ENCODE results near the gene SCUBE1. TPM values are rescaled to one million over a fixed set of nuclear protein-coding genes. Genes with fewer than 3 reads are reported as not detected.

SCUBE1 gene
- total and polyA plus RNA-seq, 2 donors (not counting 3 experiments of a cell fraction or from before 2014, with no cell fraction given): 0.07 TPM; not detected in 1

DNA sequence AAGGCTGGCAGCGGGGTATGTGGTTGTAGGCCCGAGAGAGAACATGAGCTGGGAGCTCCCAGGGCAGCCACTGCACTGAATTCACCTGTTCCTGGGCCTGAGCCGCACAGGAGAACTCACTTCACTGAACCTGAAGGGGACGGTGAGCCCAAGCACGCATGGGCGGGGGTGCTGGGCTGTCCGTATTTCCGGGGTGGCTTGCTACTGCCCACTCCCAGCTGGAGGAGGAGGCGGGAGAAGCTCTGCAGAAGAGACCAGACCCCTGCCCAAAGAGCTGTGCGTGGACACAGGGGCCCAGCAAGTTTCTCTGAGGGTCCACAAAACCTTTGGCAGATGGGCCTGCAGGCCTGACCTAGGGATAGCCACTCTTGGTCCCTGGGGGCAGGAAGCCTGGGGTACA lies 161.1 kb downstream of the SCUBE1 start:
- TF ChIP-seq POLR2AphosphoS5 (IDR thresholded peaks at IDR 0.05; ENCODE audit: insufficient read depth, low read depth, low read length): no peak
- TF ChIP-seq JUN (IDR thresholded peaks at IDR 0.05; ENCODE audit: borderline replicate concordance, insufficient read depth, insufficient read length, low read depth): no peak
- TF ChIP-seq POLR2A (IDR thresholded peaks at IDR 0.05; ENCODE audit: low read depth, low read length): no peak
- TF ChIP-seq FOS (IDR thresholded peaks at IDR 0.05; ENCODE audit: borderline replicate concordance, insufficient read depth, low read length): no peak
- no peak for TF ChIP-seq GATA2 (IDR thresholded peaks at IDR 0.05; ENCODE audit: insufficient read depth, insufficient read length, low read depth, low read length)
- TF ChIP-seq MYC (IDR thresholded peaks at IDR 0.05; ENCODE audit: low read depth, low read length): no peak
- TF ChIP-seq, protein P1, sequence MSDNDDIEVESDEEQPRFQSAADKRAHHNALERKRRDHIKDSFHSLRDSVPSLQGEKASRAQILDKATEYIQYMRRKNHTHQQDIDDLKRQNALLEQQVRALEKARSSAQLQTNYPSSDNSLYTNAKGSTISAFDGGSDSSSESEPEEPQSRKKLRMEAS (IDR thresholded peaks at IDR 0.05; ENCODE audit: insufficient read depth, insufficient read length): no peak
- TF ChIP-seq, protein P2, sequence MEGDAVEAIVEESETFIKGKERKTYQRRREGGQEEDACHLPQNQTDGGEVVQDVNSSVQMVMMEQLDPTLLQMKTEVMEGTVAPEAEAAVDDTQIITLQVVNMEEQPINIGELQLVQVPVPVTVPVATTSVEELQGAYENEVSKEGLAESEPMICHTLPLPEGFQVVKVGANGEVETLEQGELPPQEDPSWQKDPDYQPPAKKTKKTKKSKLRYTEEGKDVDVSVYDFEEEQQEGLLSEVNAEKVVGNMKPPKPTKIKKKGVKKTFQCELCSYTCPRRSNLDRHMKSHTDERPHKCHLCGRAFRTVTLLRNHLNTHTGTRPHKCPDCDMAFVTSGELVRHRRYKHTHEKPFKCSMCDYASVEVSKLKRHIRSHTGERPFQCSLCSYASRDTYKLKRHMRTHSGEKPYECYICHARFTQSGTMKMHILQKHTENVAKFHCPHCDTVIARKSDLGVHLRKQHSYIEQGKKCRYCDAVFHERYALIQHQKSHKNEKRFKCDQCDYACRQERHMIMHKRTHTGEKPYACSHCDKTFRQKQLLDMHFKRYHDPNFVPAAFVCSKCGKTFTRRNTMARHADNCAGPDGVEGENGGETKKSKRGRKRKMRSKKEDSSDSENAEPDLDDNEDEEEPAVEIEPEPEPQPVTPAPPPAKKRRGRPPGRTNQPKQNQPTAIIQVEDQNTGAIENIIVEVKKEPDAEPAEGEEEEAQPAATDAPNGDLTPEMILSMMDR (IDR thresholded peaks at IDR 0.05; ENCODE audit: extremely low read depth in 1 of 2, insufficient read depth in 1 of 2, low read depth in 1 of 2, low read length in 2 of 2): no peak
- no peak for TF ChIP-seq EZH2 (IDR thresholded peaks at IDR 0.05; ENCODE audit: borderline replicate concordance, low read depth, low read length, severe bottlenecking)
- Histone ChIP-seq H3K79me2 (ENCODE audit: control insufficient read depth, insufficient read depth, low read length) (peaks cover 11% of the 10 kb centered on the region), H3K9me1 (replicated peaks; ENCODE audit: control insufficient read depth, extremely low read depth, insufficient read depth, low read length) (no peaks in the 10 kb centered on the region), H3K27me3 (ENCODE audit: control insufficient read depth in 2 of 2, insufficient read depth in 2 of 2, low read length in 2 of 2) (no peaks in the 10 kb centered on the region), H3K27ac (ENCODE audit: insufficient read depth, low read depth, low read length) (no peak overlapping the region), H3K36me3 (ENCODE audit: control insufficient read depth in 2 of 2, extremely low read depth in 1 of 2, insufficient read depth in 2 of 2, low read length in 2 of 2) (peaks cover 5 to 8% of the 10 kb centered on the region in 2 experiments), H2AFZ (ENCODE audit: low read depth, low read length) (no peak overlapping the region), H3K9me3 (replicated peaks; ENCODE audit: control insufficient read depth, insufficient read depth, low read length) (no peaks in the 10 kb centered on the region), H4K20me1 (replicated peaks; ENCODE audit: control insufficient read depth, extremely low read depth, insufficient read depth, low read length) (no peaks in the 10 kb centered on the region), H3K4me1 (ENCODE audit: control insufficient read depth, extremely low read depth, insufficient read depth, low read length) (peaks cover 22% of the 10 kb centered on the region), H3K9ac (replicated peaks; ENCODE audit: extremely low read depth, insufficient read depth, low read length) (no peak overlapping the region), H3K4me3 (replicated peaks in 1 of 3; ENCODE audit: insufficient read depth in 1 of 3, low read depth in 1 of 3, low read length in 3 of 3) (no peak overlapping the region), H3K4me2 (ENCODE audit: insufficient read depth, low read length) (no peak overlapping the region)
- BruUV-seq (replicated peaks): no TSS peak
- ChIA-PET POLR2A (no interaction called here), CTCF (no interaction called here)
- intact Hi-C loops (cut with micrococcal nuclease): no loop called here
- dilution Hi-C loops (cut with MboI; ENCODE audit: extremely low pct_ligation_motif_present, low sequenced_read_pairs): no loop called here
- FAIRE-seq (no peak), DNase-seq (ENCODE audit: low read depth, low spot score) (no peak)

Data from endothelial cell of umbilical vein (primary cell).